Endothelial cell of umbilical vein (primary cell): ENCODE results near the gene SKI. TPM values are rescaled to one million over a fixed set of nuclear protein-coding genes. Genes with fewer than 3 reads are reported as not detected.

Source experiments
- BruUV-seq: library from RNA; stranded (reverse); fragments of 400-500 nt; replicated peaks from 2 replicates; lab custom pipeline; 2021; lab: Mats Ljungman, UMichigan
- CTCF ChIA-PET: fragments of 300-600, 350-600 bp; sonication (Branson Sonifier 250); formaldehyde crosslinking; loops from one replicate; lab custom pipeline; 2021; ENCODE audit warnings: antibody characterized with exemption, inconsistent platforms; lab: Charles Lee
- POLR2A ChIA-PET: fragments of 300-600, 350-600 bp; sonication (Branson Sonifier 250); formaldehyde crosslinking; loops from one replicate; lab custom pipeline; 2021; ENCODE audit warnings: antibody characterized with exemption, inconsistent platforms; lab: Charles Lee
- DNase-seq: peaks from one replicate; pipeline ENCODE4 v3.0.0-alpha.2; 2011; ENCODE audit warnings: low read depth, low spot score
- FAIRE-seq: peaks from 2 replicates; lab custom pipeline; 2011; peaks lifted over from hg19 to GRCh38; lab: Jason Lieb, UNC
- H2AFZ ChIP-seq: 2 replicates; pipeline ENCODE4 v1.6.0; 2012; ENCODE audit warnings: low read depth, low read length, control low read depth, inconsistent platforms
- H3K27ac ChIP-seq: 2 replicates; pipeline ENCODE4 v1.5.1; 2011; ENCODE audit warnings: low read depth, mild to moderate bottlenecking, control low read depth, low read length, moderate library complexity; ENCODE audit not compliant: insufficient read depth
- H3K27me3 ChIP-seq, 2 experiments: 2 replicates each; pipeline versions ENCODE4 v1.6.0 to v1.6.1; 2011; ENCODE audit warnings: low read length in 2 of 2, mixed read lengths in 1 of 2; ENCODE audit not compliant: control insufficient read depth in 2 of 2, insufficient read depth in 2 of 2
- H3K36me3 ChIP-seq, 2 experiments: 2 replicates in 1 of 2; 3 replicates in 1 of 2; pipeline ENCODE4 v1.5.1; 2011; ENCODE audit warnings: low read length in 2 of 2, mild to moderate bottlenecking in 1 of 2, moderate library complexity in 1 of 2; ENCODE audit not compliant: control insufficient read depth in 2 of 2, insufficient read depth in 2 of 2; ENCODE audit errors: extremely low read depth in 1 of 2
- H3K4me1 ChIP-seq: 3 replicates; pipeline ENCODE4 v1.5.1; 2011; ENCODE audit warnings: mild to moderate bottlenecking, low read length; ENCODE audit not compliant: control insufficient read depth, insufficient read depth; ENCODE audit errors: extremely low read depth
- H3K4me2 ChIP-seq: 2 replicates; pipeline ENCODE4 v1.6.1; 2011; ENCODE audit warnings: low read length, control low read depth, mixed read lengths; ENCODE audit not compliant: insufficient read depth
- H3K4me3 ChIP-seq, 3 experiments: fragments of 200-600 bp in 1 of 3; sonication (generic), shearing (Covaris generic) in 1 of 3; replicated peaks in 1 of 3; 2 replicates each; pipeline ENCODE4 v1.5.1; 2011 to 2016; ENCODE audit warnings: control low read depth in 3 of 3, low read length in 3 of 3, mild to moderate bottlenecking in 2 of 3, inconsistent platforms in 1 of 3, low read depth in 1 of 3, moderate library complexity in 1 of 3; ENCODE audit not compliant: insufficient read depth in 1 of 3
- H3K79me2 ChIP-seq: 2 replicates; pipeline ENCODE4 v1.6.0; 2012; ENCODE audit warnings: low read length, inconsistent platforms; ENCODE audit not compliant: control insufficient read depth, insufficient read depth
- H3K9ac ChIP-seq: replicated peaks from 2 replicates; pipeline ENCODE3; 2011; ENCODE audit warnings: low read length, control low read depth; ENCODE audit not compliant: insufficient read depth; ENCODE audit errors: extremely low read depth
- H3K9me1 ChIP-seq: replicated peaks from 3 replicates; pipeline ENCODE4 v1.6.0; 2011; ENCODE audit warnings: mild to moderate bottlenecking, low read length; ENCODE audit not compliant: control insufficient read depth, insufficient read depth; ENCODE audit errors: extremely low read depth
- H3K9me3 ChIP-seq: replicated peaks from 2 replicates; pipeline ENCODE4 v1.5.1; 2012; ENCODE audit warnings: low read length, inconsistent platforms; ENCODE audit not compliant: control insufficient read depth, insufficient read depth
- H4K20me1 ChIP-seq: replicated peaks from 2 replicates; pipeline ENCODE3; 2011; ENCODE audit warnings: mild to moderate bottlenecking, low read length; ENCODE audit not compliant: control insufficient read depth, insufficient read depth; ENCODE audit errors: extremely low read depth
- EZH2 ChIP-seq: IDR thresholded peaks from 2 replicates; pipeline ENCODE4 v1.6.1; 2012; ENCODE audit warnings: borderline replicate concordance, low read depth, mild to moderate bottlenecking, moderate library complexity, low read length, inconsistent platforms; ENCODE audit not compliant: severe bottlenecking
- FOS ChIP-seq: IDR thresholded peaks from 2 replicates; pipeline ENCODE4 v1.6.1; 2011; ENCODE audit warnings: mild to moderate bottlenecking, low read length, moderate library complexity, borderline replicate concordance; ENCODE audit not compliant: insufficient read depth
- GATA2 ChIP-seq: IDR thresholded peaks from 2 replicates; pipeline ENCODE4 v1.7.0; 2011; ENCODE audit warnings: low read depth, mild to moderate bottlenecking, moderate library complexity, mixed read lengths, low read length; ENCODE audit not compliant: insufficient read length, insufficient read depth
- JUN ChIP-seq: IDR thresholded peaks from 2 replicates; pipeline ENCODE4 v1.6.1; 2011; ENCODE audit warnings: borderline replicate concordance, low read depth; ENCODE audit not compliant: insufficient read length, insufficient read depth
- MYC ChIP-seq: IDR thresholded peaks from one replicate; pipeline ENCODE4 v1.6.1; 2011; ENCODE audit warnings: mild to moderate bottlenecking, low read depth, low read length
- POLR2A ChIP-seq: IDR thresholded peaks from 2 replicates; pipeline ENCODE4 v1.6.1; 2012; ENCODE audit warnings: low read depth, mild to moderate bottlenecking, control low read depth, low read length
- POLR2AphosphoS5 ChIP-seq: IDR thresholded peaks from 2 replicates; pipeline ENCODE4 v1.6.1; 2012; ENCODE audit warnings: low read depth, mild to moderate bottlenecking, control low read depth, low read length, moderate library complexity; ENCODE audit not compliant: insufficient read depth
- dilution Hi-C: fragments of 300-500 bp; cut with MboI; formaldehyde crosslinking; loops from one replicate; pipeline ENCODE4 v1.15.0; 2019; ENCODE audit warnings: low sequenced_read_pairs; ENCODE audit not compliant: extremely low pct_ligation_motif_present
- intact Hi-C: fragments of 100-400 bp; cut with micrococcal nuclease; formaldehyde crosslinking; loops from one replicate; pipeline ENCODE4 v1.10.0; 2022
- polyA plus RNA-seq, 4 experiments: library from polyadenylated mRNA; depleted of rRNA in 3 of 4; stranded (reverse) in 3 of 4; unstranded in 1 of 4; fragments of >200 nt; gene quantifications; 2 replicates each; pipeline versions ENCODE4 v1.2.1 to v1.2.3, GENCODE V29; 2011 to 2012; ENCODE audit warnings: missing spikeins in 1 of 4
- total RNA-seq: library from RNA; stranded (reverse); gene quantifications from 2 replicates; pipeline ENCODE4 v1.2.3, GENCODE V29; 2021
- TF ChIP-seq, protein P1 (sequence below), 2 donors: IDR thresholded peaks; 1 replicate in 1 of 2; 2 replicates in 1 of 2; pipeline ENCODE4 v1.5.1; 2011; ENCODE audit warnings: low read length in 2 of 2, mild to moderate bottlenecking in 2 of 2, moderate library complexity in 2 of 2, control low read depth in 1 of 2, inconsistent platforms in 1 of 2, low read depth in 1 of 2; ENCODE audit not compliant: insufficient read depth in 1 of 2; ENCODE audit errors: extremely low read depth in 1 of 2
- TF ChIP-seq, protein P2 (sequence below): IDR thresholded peaks from 2 replicates; pipeline ENCODE4 v1.6.1; 2011; ENCODE audit not compliant: insufficient read depth, insufficient read length

Gene SKI
- total and polyA plus RNA-seq, 2 donors (not counting 3 experiments of a cell fraction or from before 2014, with no cell fraction given) = 11.6 to 80.3 TPM

DNA sequence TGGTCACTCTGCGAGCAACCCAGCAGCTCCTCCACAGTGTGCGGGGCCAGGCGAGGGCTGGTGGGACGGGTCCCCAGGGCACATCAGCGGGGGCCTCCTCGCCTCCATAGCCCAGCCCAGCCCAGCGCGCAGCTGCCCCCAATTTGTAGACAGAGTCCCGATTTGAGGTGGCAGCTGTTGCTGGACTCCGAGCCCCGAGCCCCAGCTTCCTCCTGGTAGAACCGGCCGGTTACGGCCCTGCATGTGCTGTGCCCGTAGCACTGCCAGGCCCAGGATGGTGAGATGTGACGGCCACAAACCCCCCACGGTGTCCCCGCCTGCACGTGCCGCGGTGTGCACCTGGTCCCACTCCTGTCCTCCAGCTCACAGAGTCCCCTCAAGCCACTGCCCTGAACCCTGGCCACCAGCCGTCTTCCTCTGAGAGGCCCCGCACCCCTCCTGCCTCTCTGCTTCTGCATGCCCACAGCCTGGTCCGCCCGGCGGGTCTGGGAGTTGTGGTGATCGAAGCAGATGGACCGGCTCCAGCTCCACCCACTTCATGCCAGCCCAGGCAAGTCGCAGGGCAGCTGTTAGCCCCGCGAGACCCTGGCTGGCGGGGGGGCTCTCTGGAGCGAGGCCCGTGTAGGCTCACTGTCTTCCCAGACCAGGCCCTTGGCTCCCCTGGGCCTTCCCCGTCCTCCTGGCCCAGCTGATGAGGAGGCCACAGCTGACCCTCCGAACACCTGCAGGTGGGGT is 107.8 kb downstream of the SKI start:
- Histone ChIP-seq H2AFZ (no peak overlapping the region), H3K79me2 (no peaks in the 10 kb centered on the region), H3K9me3 (no peaks in the 10 kb centered on the region), H3K4me1 (no peaks in the 10 kb centered on the region), H3K27ac (no peak overlapping the region), H3K4me3 (no peak overlapping the region), H3K4me2 (no peak overlapping the region), H3K27me3 (no peaks in the 10 kb centered on the region), H3K9ac (no peak overlapping the region), H4K20me1 (no peaks in the 10 kb centered on the region), H3K36me3 (no peaks in the 10 kb centered on the region), H3K9me1 (no peaks in the 10 kb centered on the region)
- BruUV-seq = no TSS peak
- DNase-seq (no peak), FAIRE-seq (no peak)
- dilution Hi-C loops (no loop called here), intact Hi-C loops (no loop called here)
- CTCF ChIA-PET = no interaction called here
- POLR2A ChIA-PET = no interaction called here
- TF ChIP-seq FOS (no peak), GATA2 (no peak), JUN (no peak), POLR2A (no peak), EZH2 (no peak)

DNA sequence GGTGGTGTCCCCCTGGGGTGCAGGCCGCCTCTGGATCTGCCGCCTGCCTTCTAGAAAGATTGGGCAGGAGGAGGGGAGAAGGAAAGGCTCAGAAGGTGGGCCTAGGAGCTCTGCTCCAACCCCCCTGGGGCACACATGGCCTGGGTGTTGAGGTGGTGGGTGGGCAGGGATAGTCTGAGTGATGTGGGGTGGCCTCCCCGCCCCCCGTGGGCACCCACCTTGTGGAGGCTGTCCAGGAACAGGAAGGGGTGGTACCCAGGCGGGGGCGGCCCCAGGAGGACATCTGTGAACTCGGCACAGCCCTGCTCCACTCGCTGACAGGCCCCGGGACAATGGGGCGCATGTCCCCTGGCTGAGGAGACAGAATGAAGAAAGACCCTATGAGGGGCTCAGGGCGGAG is 108.4 kb downstream of the SKI start:
- Histone ChIP-seq H3K4me3 (no peak overlapping the region), H3K4me1 (no peaks in the 10 kb centered on the region), H3K9me1 (no peaks in the 10 kb centered on the region), H3K9ac (no peak overlapping the region), H2AFZ (no peak overlapping the region), H3K9me3 (no peaks in the 10 kb centered on the region), H3K36me3 (no peaks in the 10 kb centered on the region), H3K4me2 (no peak overlapping the region), H3K79me2 (no peaks in the 10 kb centered on the region), H4K20me1 (no peaks in the 10 kb centered on the region), H3K27ac (no peak overlapping the region), H3K27me3 (no peaks in the 10 kb centered on the region)
- TF ChIP-seq JUN (no peak), GATA2 (no peak), MYC (no peak), POLR2A (no peak), POLR2AphosphoS5 (no peak), FOS (no peak), EZH2 (no peak)
- TF ChIP-seq, protein P1, sequence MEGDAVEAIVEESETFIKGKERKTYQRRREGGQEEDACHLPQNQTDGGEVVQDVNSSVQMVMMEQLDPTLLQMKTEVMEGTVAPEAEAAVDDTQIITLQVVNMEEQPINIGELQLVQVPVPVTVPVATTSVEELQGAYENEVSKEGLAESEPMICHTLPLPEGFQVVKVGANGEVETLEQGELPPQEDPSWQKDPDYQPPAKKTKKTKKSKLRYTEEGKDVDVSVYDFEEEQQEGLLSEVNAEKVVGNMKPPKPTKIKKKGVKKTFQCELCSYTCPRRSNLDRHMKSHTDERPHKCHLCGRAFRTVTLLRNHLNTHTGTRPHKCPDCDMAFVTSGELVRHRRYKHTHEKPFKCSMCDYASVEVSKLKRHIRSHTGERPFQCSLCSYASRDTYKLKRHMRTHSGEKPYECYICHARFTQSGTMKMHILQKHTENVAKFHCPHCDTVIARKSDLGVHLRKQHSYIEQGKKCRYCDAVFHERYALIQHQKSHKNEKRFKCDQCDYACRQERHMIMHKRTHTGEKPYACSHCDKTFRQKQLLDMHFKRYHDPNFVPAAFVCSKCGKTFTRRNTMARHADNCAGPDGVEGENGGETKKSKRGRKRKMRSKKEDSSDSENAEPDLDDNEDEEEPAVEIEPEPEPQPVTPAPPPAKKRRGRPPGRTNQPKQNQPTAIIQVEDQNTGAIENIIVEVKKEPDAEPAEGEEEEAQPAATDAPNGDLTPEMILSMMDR (IDR thresholded peaks at IDR 0.05; ENCODE audit: extremely low read depth in 1 of 2, insufficient read depth in 1 of 2, low read depth in 1 of 2, low read length in 2 of 2) = no peak
- TF ChIP-seq, protein P2, sequence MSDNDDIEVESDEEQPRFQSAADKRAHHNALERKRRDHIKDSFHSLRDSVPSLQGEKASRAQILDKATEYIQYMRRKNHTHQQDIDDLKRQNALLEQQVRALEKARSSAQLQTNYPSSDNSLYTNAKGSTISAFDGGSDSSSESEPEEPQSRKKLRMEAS = no peak
- POLR2A ChIA-PET = no interaction called here
- dilution Hi-C loops (no loop called here), intact Hi-C loops (no loop called here)
- FAIRE-seq = no peak
- no TSS peak for BruUV-seq
- no peak for DNase-seq
- CTCF ChIA-PET = no interaction called here
